HEK293T (cell line): Measurements from ENCODE around the gene IFIH1.

Source experiments
- CTCF ChIA-PET: fragments of 350-600 bp; formaldehyde crosslinking; extraction: SDS; loops from one replicate; lab custom pipeline; 2021; ENCODE audit warnings: antibody characterized with exemption, inconsistent platforms; lab: Yijun Ruan, JAX
- POLR2A ChIA-PET: fragments of 350-600 bp; formaldehyde crosslinking; extraction: SDS; loops from one replicate; lab custom pipeline; 2020; ENCODE audit warnings: antibody characterized with exemption, inconsistent platforms; lab: Yijun Ruan, JAX
- DNase-seq: peaks from one replicate; pipeline ENCODE4 v3.0.0; 2012; ENCODE audit warnings: mixed read lengths; ENCODE audit errors: extremely low spot score
- ARNT ChIP-seq: fragments of 450-650 bp; IDR thresholded peaks from 2 replicates; pipeline ENCODE4 v1.6.1; 2017; ENCODE audit warnings: mild to moderate bottlenecking
- BHLHE40 ChIP-seq: fragments of 450-650 bp; IDR thresholded peaks from 2 replicates; pipeline ENCODE4 v1.6.1; 2016; ENCODE audit warnings: mild to moderate bottlenecking, moderate library complexity, borderline replicate concordance
- CTBP1 ChIP-seq: fragments of 450-650 bp; IDR thresholded peaks from 2 replicates; pipeline ENCODE4 v1.6.1; 2016; ENCODE audit warnings: borderline replicate concordance
- ELF4 ChIP-seq: fragments of 450-650 bp; IDR thresholded peaks from 2 replicates; pipeline ENCODE4 v1.6.1; 2017; ENCODE audit warnings: antibody characterized with exemption
- FOXA1 ChIP-seq: fragments of 450-650 bp; IDR thresholded peaks from 2 replicates; pipeline ENCODE4 v1.6.1; 2016; ENCODE audit warnings: mild to moderate bottlenecking
- FOXK2 ChIP-seq: fragments of 450-650 bp; IDR thresholded peaks from 2 replicates; pipeline ENCODE4 v1.6.1; 2016; ENCODE audit warnings: mild to moderate bottlenecking
- FOXM1 ChIP-seq: fragments of 450-650 bp; IDR thresholded peaks from 2 replicates; pipeline ENCODE4 v1.6.1; 2017; ENCODE audit warnings: mild to moderate bottlenecking, borderline replicate concordance
- HDGF ChIP-seq: fragments of 450-650 bp; IDR thresholded peaks from 2 replicates; pipeline ENCODE4 v1.6.1; 2017; ENCODE audit warnings: antibody characterized with exemption, borderline replicate concordance
- L3MBTL2 ChIP-seq: fragments of 450-650 bp; conservative IDR thresholded peaks from 2 replicates; pipeline ENCODE4 v1.6.1; 2016; ENCODE audit warnings: mild to moderate bottlenecking
- LEF1 ChIP-seq: fragments of 450-650 bp; IDR thresholded peaks from 2 replicates; pipeline ENCODE4 v1.6.1; 2017; ENCODE audit warnings: mild to moderate bottlenecking, borderline replicate concordance
- NFRKB ChIP-seq: fragments of 450-650 bp; IDR thresholded peaks from 2 replicates; pipeline ENCODE4 v1.6.1; 2016; ENCODE audit warnings: mild to moderate bottlenecking, moderate library complexity
- PKNOX1 ChIP-seq: fragments of 450-650 bp; IDR thresholded peaks from 2 replicates; pipeline ENCODE4 v1.6.1; 2016
- SP1 ChIP-seq: fragments of 450-650 bp; IDR thresholded peaks from 2 replicates; pipeline ENCODE4 v1.6.1; 2017
- SUZ12 ChIP-seq: fragments of 450-650 bp; IDR thresholded peaks from 2 replicates; pipeline ENCODE4 v1.6.1; 2016; ENCODE audit warnings: mild to moderate bottlenecking
- TARDBP ChIP-seq: fragments of 450-650 bp; IDR thresholded peaks from 2 replicates; pipeline ENCODE4 v1.6.1; 2016
- ZNF384 ChIP-seq: fragments of 450-650 bp; IDR thresholded peaks from 2 replicates; pipeline ENCODE4 v1.6.1; 2016

IFIH1 gene

GRCh38 chr2:162312853-162313252, 5.6 kb downstream of the IFIH1 start:
- TF ChIP-seq FOXK2: no peak
- ChIA-PET POLR2A (no interaction called here), CTCF (interaction anchor here (1.2 kb wide), 1 partner anchor 12 kb away, joined by 4 read pairs; no protein-coding TSS in a partner anchor)

GRCh38 chr2:162308747-162309503, 9.6 kb downstream of the IFIH1 start:
- DNase-seq: no peak
- TF ChIP-seq NFRKB (no peak), LEF1 (no peak), ZNF384 (no peak), FOXA1 (no peak), CTBP1 (no peak), TARDBP (no peak), SUZ12 (no peak), FOXM1 (no peak), PKNOX1 (no peak), SP1 (no peak), BHLHE40 (no peak), ARNT (no peak), L3MBTL2 (no peak)
- ChIA-PET POLR2A (no interaction called here), CTCF (interaction anchor here (0.7 kb wide), 1 partner anchor 11 kb away, joined by 3 read pairs; no protein-coding TSS in a partner anchor)

More at GRCh38 chr2:162312853-162313252, 5.6 kb downstream of the IFIH1 start:
- no peak for DNase-seq

DNA sequence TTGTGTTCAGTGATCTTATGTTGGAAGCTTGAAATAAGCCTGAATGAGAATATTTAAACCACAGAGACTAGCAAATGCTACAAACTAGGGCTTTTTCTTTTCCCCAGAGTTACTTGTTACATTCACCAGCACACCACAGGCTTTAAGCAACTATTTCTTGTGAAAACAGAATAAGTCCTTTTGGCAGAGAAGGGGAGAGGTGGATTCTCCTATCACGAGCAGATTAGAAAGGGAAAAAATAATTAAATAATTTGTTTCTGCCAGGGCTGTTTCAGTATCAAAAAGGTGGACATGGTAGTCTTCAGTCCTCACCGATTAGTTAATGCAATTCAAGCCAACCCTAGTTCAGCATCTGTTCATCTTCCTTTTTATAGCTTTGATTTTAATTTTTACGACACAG, 12.6 kb downstream of the IFIH1 start:
- no peak for TF ChIP-seq LEF1
- no peak for TF ChIP-seq PKNOX1
- no peak for TF ChIP-seq BHLHE40
- no peak for TF ChIP-seq L3MBTL2
- no peak for TF ChIP-seq SP1
- no peak for TF ChIP-seq FOXA1
- no peak for TF ChIP-seq NFRKB
- POLR2A ChIA-PET: no interaction called here
- CTCF ChIA-PET: interaction anchor here (0.6 kb wide), 1 partner anchor 8 kb away, joined by 3 read pairs; no protein-coding TSS in a partner anchor
- DNase-seq: no peak

DNA sequence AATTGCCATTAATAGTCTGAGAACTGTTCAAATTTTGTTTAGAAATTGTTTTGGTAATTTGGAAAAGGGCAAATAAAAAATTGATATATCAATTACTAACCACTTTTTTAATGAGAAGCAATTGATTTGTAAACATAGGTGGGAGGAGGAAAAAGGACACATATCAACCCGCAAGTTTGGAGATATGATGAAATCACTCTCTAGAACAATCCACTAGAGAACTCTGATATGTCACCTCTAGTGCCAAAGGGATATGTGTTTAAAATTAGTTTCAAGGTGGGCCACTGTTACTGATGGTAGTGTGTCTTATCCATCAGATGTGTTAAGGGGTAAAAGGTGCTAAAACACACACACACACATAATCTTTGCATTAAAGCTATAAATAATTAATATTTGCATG, 16.6 kb downstream of the IFIH1 start:
- CTCF ChIA-PET: interaction anchor here (1.0 to 1.2 kb wide), 3 partner anchors 12 to 42 kb away, joined by 3 to 4 read pairs (median 4); partner anchors contain the start of gene GCA
- POLR2A ChIA-PET: no interaction called here
- TF ChIP-seq TARDBP (no peak), PKNOX1 (no peak), BHLHE40 (no peak), FOXA1 (no peak), ELF4 (no peak), LEF1 (no peak), FOXK2 (no peak), HDGF (no peak), ARNT (no peak), SP1 (no peak), L3MBTL2 (no peak), FOXM1 (no peak), ZNF384 (no peak), NFRKB (no peak), SUZ12 (no peak), CTBP1 (no peak)
- DNase-seq: no peak

DNA sequence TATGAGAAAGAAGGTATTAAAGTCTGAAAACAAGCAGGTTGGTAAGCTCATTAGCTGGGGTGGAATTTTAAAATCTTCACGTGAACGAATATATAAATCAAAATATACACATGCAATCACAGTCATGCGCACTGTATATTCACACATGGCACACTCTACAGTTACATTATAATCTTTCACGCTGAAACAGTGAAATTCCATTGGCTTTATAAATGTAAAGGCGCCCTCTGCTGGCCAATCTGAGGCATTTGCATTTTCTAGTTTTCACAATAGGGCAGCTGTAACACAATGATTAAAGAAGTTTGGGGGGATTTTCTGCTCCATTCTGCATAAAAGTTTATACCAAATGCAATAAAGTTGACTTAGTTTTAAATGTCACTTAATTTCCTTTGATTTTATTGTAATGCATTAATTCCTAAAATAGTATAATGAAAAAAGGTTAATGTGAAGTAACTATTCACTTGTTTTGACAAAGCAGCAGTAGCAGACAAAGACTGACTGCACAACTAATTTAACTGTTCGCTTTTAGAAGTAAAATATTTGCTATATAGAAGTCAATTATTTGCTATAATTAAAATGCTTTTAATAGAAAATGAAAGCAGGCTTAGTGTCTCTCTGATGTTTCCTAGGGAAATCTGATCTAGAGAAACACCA, 17.2 kb downstream of the IFIH1 start:
- no peak for TF ChIP-seq BHLHE40
- peak; percentile 33 for TF ChIP-seq PKNOX1
- no peak for TF ChIP-seq SP1
- no peak for TF ChIP-seq HDGF
- TF ChIP-seq LEF1: no peak
- peak; percentile 44; the same call in 1 of the 2 replicates for TF ChIP-seq L3MBTL2
- TF ChIP-seq ARNT: no peak
- peak; percentile 23 for DNase-seq
- ChIA-PET CTCF (interaction anchor here (1.0 to 1.8 kb wide), 4 partner anchors 12 to 80 kb away, joined by 3 to 7 read pairs (median 4); partner anchors contain the start of gene GCA), POLR2A (no interaction called here)

- DNase-seq: no peak
- POLR2A ChIA-PET: no interaction called here
- TF ChIP-seq SUZ12 (no peak), SP1 (no peak), FOXA1 (no peak), TARDBP (no peak), HDGF (no peak)
- CTCF ChIA-PET: interaction anchor here (1.8 kb wide), 1 partner anchor 79 kb away, joined by 7 read pairs; no protein-coding TSS in a partner anchor
Observed at GRCh38 chr2:162300266-162300665, 18.2 kb downstream of the IFIH1 start.
